Hematopoietic multipotent progenitor cell treated with erythropoietin and hydrocortisone succinate and interleukin-3 and kit ligand, for 8 days (in vitro differentiated cells): ENCODE measurements around the gene FBN3.
"Not testable (repeated sequence)": the region's sequence is repeated elsewhere in the genome, so short reads cannot be mapped to it uniquely, and the experiment has no call there.

Experiments used
- DNase-seq: peaks from one replicate; pipeline ENCODE4 v3.0.0-alpha.2; 2015

Gene FBN3

GRCh38 chr19:8149261-8150094 is at the start of gene FBN3:
Gene FBN3 (minus strand): TSS chr19:8149592. CDS start chr19:8147480, 2,112 bp downstream.
- no peak for DNase-seq

- no peak for DNase-seq
Observed at GRCh38 chr19:8196271-8196927, 47.0 kb upstream of the FBN3 start.

GRCh38 chr19:8194528-8195267 is 45.3 kb upstream of the FBN3 start:
- DNase-seq: peak; percentile 45

GRCh38 chr19:8192221-8192820 is 42.9 kb upstream of the FBN3 start:
- no peak for DNase-seq

GRCh38 chr19:8185343-8186068 is 36.1 kb upstream of the FBN3 start:
- DNase-seq: no peak

GRCh38 chr19:8184274-8184673 is 34.9 kb upstream of the FBN3 start:
- no peak for DNase-seq

GRCh38 chr19:8180018-8180417 is 30.6 kb upstream of the FBN3 start:
- DNase-seq: no peak

GRCh38 chr19:8174706-8175105 is 25.3 kb upstream of the FBN3 start:
- DNase-seq: no peak

- no peak for DNase-seq
Observed at GRCh38 chr19:8168537-8168936, 19.1 kb upstream of the FBN3 start.

GRCh38 chr19:8167985-8168384 is 18.6 kb upstream of the FBN3 start:
- DNase-seq: no peak

- DNase-seq: no peak
Observed at GRCh38 chr19:8163759-8164158, 14.4 kb upstream of the FBN3 start.

- peak; percentile 52 for DNase-seq
Observed at GRCh38 chr19:8161135-8161646, 11.8 kb upstream of the FBN3 start.

- not testable (repeated sequence) for DNase-seq
Observed at GRCh38 chr19:8159322-8159721, 9.9 kb upstream of the FBN3 start.

GRCh38 chr19:8158411-8159074 is 9.2 kb upstream of the FBN3 start:
- peak; percentile 87 for DNase-seq

- no peak for DNase-seq
Observed at GRCh38 chr19:8155318-8155717, 5.9 kb upstream of the FBN3 start.

- DNase-seq: peak; percentile 27
Observed at GRCh38 chr19:8154014-8154413, 4.6 kb upstream of the FBN3 start.

- no peak for DNase-seq
Observed at GRCh38 chr19:8151767-8152035, 2.3 kb upstream of the FBN3 start.

GRCh38 chr19:8150998-8151766 is 1.8 kb upstream of the FBN3 start:
- no peak for DNase-seq

GRCh38 chr19:8150178-8150865 is 930 bp upstream of the FBN3 start:
- DNase-seq: no peak

- DNase-seq: no peak
Observed at GRCh38 chr19:8148410-8149260, 757 bp downstream of the FBN3 start.
